Esophagus muscularis mucosa (tissue), 4 donors: ENCODE data around the gene PXT1.

Experiments
- CTCF ChIP-seq, 3 experiments: fragments of 200-600 bp in 2 of 3; fragments of 450-650 bp in 1 of 3; sonication (generic) in 2 of 3; IDR thresholded peaks; one replicate each; pipeline ENCODE4 v1.5.1; 2017 to 2019; ENCODE audit warnings: antibody characterized with exemption in 3 of 3, mild to moderate bottlenecking in 2 of 3, moderate library complexity in 1 of 3
- EP300 ChIP-seq: sonication (generic); formaldehyde crosslinking; IDR thresholded peaks from one replicate; pipeline ENCODE4 v1.6.1; 2017; ENCODE audit warnings: antibody characterized with exemption
- POLR2A ChIP-seq: fragments of 450-650 bp; IDR thresholded peaks from one replicate; pipeline ENCODE4 v1.6.1; 2017; ENCODE audit warnings: antibody characterized with exemption, moderate library complexity, mild to moderate bottlenecking, low read depth
- POLR2AphosphoS5 ChIP-seq, 2 donors: sonication (generic); formaldehyde crosslinking; IDR thresholded peaks; one replicate each; pipeline ENCODE4 v1.6.1; 2017; ENCODE audit warnings: antibody characterized with exemption in 2 of 2

- TF ChIP-seq CTCF (IDR thresholded peaks at IDR 0.05), result no peak
- no peak for TF ChIP-seq POLR2A
- no peak for TF ChIP-seq POLR2AphosphoS5 (IDR thresholded peaks at IDR 0.05)
- no peak for TF ChIP-seq EP300
Measured at GRCh38 chr6:36373368-36374019, 69.2 kb downstream of the PXT1 start.
